Sigmoid colon (tissue), 4 donors: Measurements from ENCODE around the gene FKBP15.

Source experiments
- POLR2A ChIP-seq, 2 donors: fragments of 450-650 bp; IDR thresholded peaks; one replicate each; pipeline ENCODE4 v1.6.1; 2016; ENCODE audit warnings: antibody characterized with exemption in 2 of 2, mild to moderate bottlenecking in 2 of 2, moderate library complexity in 2 of 2
- POLR2AphosphoS5 ChIP-seq, 4 donors: sonication (generic); formaldehyde crosslinking; IDR thresholded peaks; one replicate each; pipeline ENCODE4 v1.6.1; 2017; ENCODE audit warnings: antibody characterized with exemption in 4 of 4
- TF ChIP-seq, protein P1 (sequence below), 4 experiments: fragments of 450-650 bp in 3 of 4; fragments of 200-600 bp in 1 of 4; IDR thresholded peaks; one replicate each; pipeline ENCODE4 v1.5.1; 2016 to 2019; ENCODE audit warnings: antibody characterized with exemption in 4 of 4, mild to moderate bottlenecking in 3 of 4, moderate library complexity in 2 of 4

GRCh38 chr9:113228130-113228665 is 7.1 kb upstream of the FKBP15 start:
- TF ChIP-seq, protein P1, sequence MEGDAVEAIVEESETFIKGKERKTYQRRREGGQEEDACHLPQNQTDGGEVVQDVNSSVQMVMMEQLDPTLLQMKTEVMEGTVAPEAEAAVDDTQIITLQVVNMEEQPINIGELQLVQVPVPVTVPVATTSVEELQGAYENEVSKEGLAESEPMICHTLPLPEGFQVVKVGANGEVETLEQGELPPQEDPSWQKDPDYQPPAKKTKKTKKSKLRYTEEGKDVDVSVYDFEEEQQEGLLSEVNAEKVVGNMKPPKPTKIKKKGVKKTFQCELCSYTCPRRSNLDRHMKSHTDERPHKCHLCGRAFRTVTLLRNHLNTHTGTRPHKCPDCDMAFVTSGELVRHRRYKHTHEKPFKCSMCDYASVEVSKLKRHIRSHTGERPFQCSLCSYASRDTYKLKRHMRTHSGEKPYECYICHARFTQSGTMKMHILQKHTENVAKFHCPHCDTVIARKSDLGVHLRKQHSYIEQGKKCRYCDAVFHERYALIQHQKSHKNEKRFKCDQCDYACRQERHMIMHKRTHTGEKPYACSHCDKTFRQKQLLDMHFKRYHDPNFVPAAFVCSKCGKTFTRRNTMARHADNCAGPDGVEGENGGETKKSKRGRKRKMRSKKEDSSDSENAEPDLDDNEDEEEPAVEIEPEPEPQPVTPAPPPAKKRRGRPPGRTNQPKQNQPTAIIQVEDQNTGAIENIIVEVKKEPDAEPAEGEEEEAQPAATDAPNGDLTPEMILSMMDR (IDR thresholded peaks at IDR 0.05), result no peak
- TF ChIP-seq POLR2A (IDR thresholded peaks at IDR 0.05) (no peak), POLR2AphosphoS5 (IDR thresholded peaks at IDR 0.05) (no peak)
